Esophagus squamous epithelium (tissue), 5 donors: Measurements from ENCODE around the gene MC4R. TPM values are rescaled to one million over a fixed set of nuclear protein-coding genes. Genes with fewer than 3 reads are reported as not detected.

Experiments
- DNase-seq: peaks from one replicate; lab custom pipeline; 2025; lab: John Stamatoyannopoulos, UW
- H3K27ac ChIP-seq, 4 donors: fragments of 200-600 bp; sonication (generic); one replicate each; pipeline ENCODE4 v1.5.1; 2016 to 2019; ENCODE audit warnings: mild to moderate bottlenecking in 1 of 4
- H3K27me3 ChIP-seq, 4 donors: fragments of 200-600 bp; sonication (generic); 1 replicate in 3 of 4; 2 replicates in 1 of 4; pipeline versions ENCODE4 v1.5.1 to v1.6.0; 2017 to 2021; ENCODE audit warnings: antibody characterized with exemption in 1 of 4
- H3K36me3 ChIP-seq, 3 donors: fragments of 200-600 bp; sonication (generic); one replicate each; pipeline ENCODE4 v1.5.1; 2016 to 2019
- H3K4me1 ChIP-seq, 3 donors: fragments of 200-600 bp; sonication (generic); one replicate each; pipeline ENCODE4 v1.5.1; 2017 to 2019
- H3K4me3 ChIP-seq, 4 donors: fragments of 200-600 bp; sonication (generic); 1 replicate in 3 of 4; 2 replicates in 1 of 4; pipeline ENCODE4 v1.5.1; 2016 to 2019; ENCODE audit warnings: mild to moderate bottlenecking in 2 of 4, moderate library complexity in 1 of 4
- H3K9me3 ChIP-seq, 3 donors: fragments of 200-600 bp; sonication (generic); one replicate each; pipeline ENCODE4 v1.5.1; 2016 to 2019
- POLR2A ChIP-seq, 4 donors: fragments of 450-650 bp; IDR thresholded peaks; one replicate each; pipeline ENCODE4 v1.6.1; 2017; ENCODE audit warnings: antibody characterized with exemption in 4 of 4, mild to moderate bottlenecking in 4 of 4, moderate library complexity in 3 of 4
- WGBS, 2 donors: methylation state at CpG; one replicate each; pipeline ENCODE4 v1.1.5; 2018; 5-methylcytosine and 5-hydroxymethylcytosine counted together
- intact Hi-C: fragments of 100-400 bp; cut with DNase I; formaldehyde crosslinking; loops from one replicate; pipeline ENCODE4 v1.15.0; 2022
- total RNA-seq, 4 donors: library from RNA; depleted of rRNA; stranded (reverse); fragments of >200 nt; gene quantifications; one replicate each; pipeline ENCODE4 v1.1.0, GENCODE V29; 2016
- TF ChIP-seq, protein P1 (sequence below), 6 experiments: fragments of 450-650 bp in 4 of 6; fragments of 200-600 bp in 2 of 6; sonication (generic) in 2 of 6; IDR thresholded peaks; one replicate each; pipeline ENCODE4 v1.5.1; 2016 to 2019; ENCODE audit warnings: antibody characterized with exemption in 6 of 6, mild to moderate bottlenecking in 4 of 6, moderate library complexity in 4 of 6
- donor health status: DM: yes; HTN: yes; CAD: no.

MC4R gene
- total RNA-seq, 4 donors from 2014 or later = not detected

DNA sequence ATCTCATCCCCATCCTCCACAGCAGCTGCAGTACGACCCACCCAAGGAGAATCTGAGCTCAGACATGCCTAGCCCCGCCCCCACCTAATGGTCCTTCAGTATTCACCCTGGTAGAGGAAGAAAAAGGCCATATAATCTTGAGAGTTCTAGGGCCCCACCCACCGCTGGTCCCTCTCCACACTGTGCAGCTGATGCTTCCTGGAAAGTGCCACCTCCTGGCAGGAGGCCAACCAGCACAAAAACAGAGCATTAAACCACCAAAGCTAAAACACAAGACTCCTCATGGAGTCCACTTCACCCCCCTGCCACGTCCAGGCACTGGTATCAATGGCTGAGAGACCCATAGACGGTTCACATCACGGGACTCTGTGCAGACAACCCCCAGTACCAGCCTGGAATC, 40.7 kb downstream of the MC4R start:
- intact Hi-C loops = no loop called here
- Histone ChIP-seq H3K36me3 (no peaks in the 10 kb centered on the region), H3K9me3 (no peaks in the 10 kb centered on the region), H3K4me3 (no peak overlapping the region), H3K27ac (no peak overlapping the region), H3K27me3 (no peaks in the 10 kb centered on the region), H3K4me1 (no peaks in the 10 kb centered on the region)
- TF ChIP-seq, protein P1, sequence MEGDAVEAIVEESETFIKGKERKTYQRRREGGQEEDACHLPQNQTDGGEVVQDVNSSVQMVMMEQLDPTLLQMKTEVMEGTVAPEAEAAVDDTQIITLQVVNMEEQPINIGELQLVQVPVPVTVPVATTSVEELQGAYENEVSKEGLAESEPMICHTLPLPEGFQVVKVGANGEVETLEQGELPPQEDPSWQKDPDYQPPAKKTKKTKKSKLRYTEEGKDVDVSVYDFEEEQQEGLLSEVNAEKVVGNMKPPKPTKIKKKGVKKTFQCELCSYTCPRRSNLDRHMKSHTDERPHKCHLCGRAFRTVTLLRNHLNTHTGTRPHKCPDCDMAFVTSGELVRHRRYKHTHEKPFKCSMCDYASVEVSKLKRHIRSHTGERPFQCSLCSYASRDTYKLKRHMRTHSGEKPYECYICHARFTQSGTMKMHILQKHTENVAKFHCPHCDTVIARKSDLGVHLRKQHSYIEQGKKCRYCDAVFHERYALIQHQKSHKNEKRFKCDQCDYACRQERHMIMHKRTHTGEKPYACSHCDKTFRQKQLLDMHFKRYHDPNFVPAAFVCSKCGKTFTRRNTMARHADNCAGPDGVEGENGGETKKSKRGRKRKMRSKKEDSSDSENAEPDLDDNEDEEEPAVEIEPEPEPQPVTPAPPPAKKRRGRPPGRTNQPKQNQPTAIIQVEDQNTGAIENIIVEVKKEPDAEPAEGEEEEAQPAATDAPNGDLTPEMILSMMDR (IDR thresholded peaks at IDR 0.05) = no peak
- no peak for TF ChIP-seq POLR2A (IDR thresholded peaks at IDR 0.05)
- 53 to 80% methylated on average over 2 to 4 of the region's 6 CpGs for WGBS, 2 donors
- no peak for DNase-seq

DNA sequence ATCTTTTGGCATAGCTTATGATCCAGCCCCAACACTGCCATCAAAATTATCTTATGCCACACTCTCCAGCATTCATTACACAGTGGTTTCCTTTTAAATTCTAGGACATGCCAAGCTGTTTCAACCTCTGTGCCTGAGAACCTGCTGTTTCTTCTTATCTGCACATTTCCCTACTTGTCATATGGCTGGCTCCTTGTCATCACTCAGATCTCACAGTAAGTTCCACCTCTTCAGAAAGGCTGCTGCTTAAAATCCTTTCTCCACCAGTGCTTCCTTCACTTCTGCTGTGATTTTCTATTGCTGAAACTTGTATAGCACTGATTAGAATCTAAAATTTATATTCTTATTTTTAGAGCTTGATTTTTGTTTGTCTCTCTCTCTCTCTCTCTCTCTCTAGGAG, 43.4 kb downstream of the MC4R start:
- no peaks in the 10 kb centered on the region for H3K4me1 ChIP-seq
- DNase-seq = no peak
- intact Hi-C loops = no loop called here
- no peaks in the 10 kb centered on the region for H3K9me3 ChIP-seq
- H3K27ac ChIP-seq = no peak overlapping the region
- no peaks in the 10 kb centered on the region for H3K27me3 ChIP-seq
- no peaks in the 10 kb centered on the region for H3K36me3 ChIP-seq
- no peak for TF ChIP-seq POLR2A (IDR thresholded peaks at IDR 0.05)
- TF ChIP-seq, protein P1 (IDR thresholded peaks at IDR 0.05) = no peak
- no peak overlapping the region for H3K4me3 ChIP-seq

DNA sequence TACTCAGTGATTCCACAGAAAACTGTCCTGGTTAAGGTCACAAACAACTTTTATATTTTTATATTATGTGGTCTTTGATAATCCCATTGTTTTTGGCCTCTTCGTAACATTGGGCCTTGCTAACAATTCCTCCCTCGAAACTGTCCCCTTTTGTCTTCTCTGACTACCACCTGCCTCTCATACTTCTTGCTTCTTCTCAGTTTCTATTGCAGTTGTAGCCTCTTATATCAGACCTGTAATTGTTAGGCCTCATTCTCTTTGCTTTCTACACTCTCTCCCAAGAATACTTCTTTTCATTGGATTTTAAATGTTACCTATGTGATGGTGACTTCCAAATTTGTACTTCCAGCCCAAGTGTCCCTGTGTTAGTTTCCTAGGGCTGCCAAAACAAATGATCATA, 44.7 kb downstream of the MC4R start:
- intact Hi-C loops = no loop called here
- DNase-seq = no peak
- no peaks in the 10 kb centered on the region for H3K4me1 ChIP-seq
- H3K36me3 ChIP-seq = no peaks in the 10 kb centered on the region
- H3K27me3 ChIP-seq = no peaks in the 10 kb centered on the region
- WGBS, 2 donors = 83 to 92% methylated on average over 2 of the region's 2 CpGs
- no peak overlapping the region for H3K27ac ChIP-seq
- H3K9me3 ChIP-seq = no peaks in the 10 kb centered on the region
- no peak overlapping the region for H3K4me3 ChIP-seq
- TF ChIP-seq, protein P1 (IDR thresholded peaks at IDR 0.05) = no peak
- TF ChIP-seq POLR2A (IDR thresholded peaks at IDR 0.05) = no peak

DNA sequence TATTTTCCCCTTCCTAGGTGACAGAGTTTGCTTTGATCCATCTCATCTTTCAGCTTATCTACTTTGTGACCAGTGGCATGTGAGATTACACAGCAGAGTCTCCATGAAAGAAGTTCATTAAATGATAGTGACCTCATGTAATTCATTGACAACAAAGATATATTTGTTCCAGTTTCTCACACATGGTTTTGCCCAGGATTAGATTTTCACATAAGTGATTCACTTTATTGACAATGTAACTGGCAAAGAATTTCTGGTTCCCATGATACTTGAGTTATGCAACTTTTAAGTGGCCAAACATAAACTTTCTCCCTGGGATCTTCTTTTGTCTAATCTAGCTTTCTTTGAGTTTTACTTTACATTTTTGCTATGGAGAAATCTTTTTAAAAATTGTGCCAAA, 50.0 kb downstream of the MC4R start:
- H3K4me1 ChIP-seq = no peaks in the 10 kb centered on the region
- H3K9me3 ChIP-seq = no peaks in the 10 kb centered on the region
- no peaks in the 10 kb centered on the region for H3K36me3 ChIP-seq
- no peak for TF ChIP-seq POLR2A (IDR thresholded peaks at IDR 0.05)
- TF ChIP-seq, protein P1 (IDR thresholded peaks at IDR 0.05) = no peak
- intact Hi-C loops = no loop called here
- H3K27ac ChIP-seq = no peak overlapping the region
- no peaks in the 10 kb centered on the region for H3K27me3 ChIP-seq
- DNase-seq = no peak
- no peak overlapping the region for H3K4me3 ChIP-seq
